HG02798 (cell line): ENCODE results near the gene PTPRM.

Experiments used
- ATAC-seq: cut with Tn5 transposase; IDR thresholded peaks from one replicate; pipeline ENCODE4 v1.9.1; 2021; ENCODE audit warnings: mild to moderate bottlenecking; ENCODE audit not compliant: unreplicated experiment, poor library complexity

PTPRM gene

GRCh38 chr18:8359076-8359475, 792.0 kb downstream of the PTPRM start:
- no peak for ATAC-seq

GRCh38 chr18:8359481-8359880, 792.4 kb downstream of the PTPRM start:
- no peak for ATAC-seq

- ATAC-seq: no peak
Observed at GRCh38 chr18:8361941-8362471, 794.9 kb downstream of the PTPRM start.

GRCh38 chr18:8362863-8363262, 795.7 kb downstream of the PTPRM start:
- no peak for ATAC-seq

- ATAC-seq: no peak
Observed at GRCh38 chr18:8364385-8364784, 797.3 kb downstream of the PTPRM start.

GRCh38 chr18:8365006-8365405, 797.9 kb downstream of the PTPRM start:
- ATAC-seq: no peak

GRCh38 chr18:8365528-8365927, 798.4 kb downstream of the PTPRM start:
- no peak for ATAC-seq

- ATAC-seq: no peak
Observed at GRCh38 chr18:8366070-8366469, 799.0 kb downstream of the PTPRM start.

- no peak for ATAC-seq
Observed at GRCh38 chr18:8366656-8367055, 799.5 kb downstream of the PTPRM start.

GRCh38 chr18:8367217-8367988, 800.3 kb downstream of the PTPRM start:
- no peak for ATAC-seq

- no peak for ATAC-seq
Observed at GRCh38 chr18:8368512-8369217, 801.5 kb downstream of the PTPRM start.

GRCh38 chr18:8373486-8373885, 806.4 kb downstream of the PTPRM start:
- no peak for ATAC-seq

- ATAC-seq: no peak
Observed at GRCh38 chr18:8374676-8375075, 807.6 kb downstream of the PTPRM start.

GRCh38 chr18:8375249-8375648, 808.1 kb downstream of the PTPRM start:
- ATAC-seq: no peak

- ATAC-seq: no peak
Observed at GRCh38 chr18:8376113-8376512, 809.0 kb downstream of the PTPRM start.

GRCh38 chr18:8379187-8379941, 812.2 kb downstream of the PTPRM start:
- no peak for ATAC-seq

- no peak for ATAC-seq
Observed at GRCh38 chr18:8380006-8380405, 812.9 kb downstream of the PTPRM start.

GRCh38 chr18:8380926-8381325, 813.8 kb downstream of the PTPRM start:
- ATAC-seq: no peak

GRCh38 chr18:8381821-8382459, 814.8 kb downstream of the PTPRM start:
- ATAC-seq: no peak

- no peak for ATAC-seq
Observed at GRCh38 chr18:8385400-8385799, 818.3 kb downstream of the PTPRM start.
